Activated naive CD4-positive, alpha-beta T cell (primary cell): ENCODE results near the gene BANP.
"Not testable (repeated sequence)": the region's sequence is repeated elsewhere in the genome, so short reads cannot be mapped to it uniquely, and the experiment has no call there.

Source experiments
- DNase-seq, 4 experiments: peaks; one replicate each; lab custom pipeline; 2025; lab: John Stamatoyannopoulos, UW

Gene BANP

DNA sequence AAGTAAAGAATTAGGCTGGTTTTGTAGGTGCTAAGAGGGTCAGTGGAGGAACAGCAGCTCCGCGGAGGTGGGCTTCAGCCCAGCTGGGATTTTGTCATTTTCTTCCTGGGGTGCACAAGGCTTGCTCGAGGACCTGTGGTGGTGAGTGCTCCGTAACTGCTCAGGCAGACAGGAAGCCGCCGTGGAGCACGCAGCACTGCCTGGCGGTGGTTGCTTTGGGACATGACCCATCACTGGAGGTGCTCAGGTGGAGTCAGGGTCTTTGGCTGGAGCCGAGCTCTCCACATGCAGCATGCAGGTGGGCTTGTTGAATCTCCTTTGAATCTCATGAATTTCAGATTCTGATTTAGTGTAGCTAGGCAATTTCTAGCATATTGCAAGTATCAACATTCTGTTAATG is 79.7 kb downstream of the BANP start:
- not testable (repeated sequence) for DNase-seq

DNA sequence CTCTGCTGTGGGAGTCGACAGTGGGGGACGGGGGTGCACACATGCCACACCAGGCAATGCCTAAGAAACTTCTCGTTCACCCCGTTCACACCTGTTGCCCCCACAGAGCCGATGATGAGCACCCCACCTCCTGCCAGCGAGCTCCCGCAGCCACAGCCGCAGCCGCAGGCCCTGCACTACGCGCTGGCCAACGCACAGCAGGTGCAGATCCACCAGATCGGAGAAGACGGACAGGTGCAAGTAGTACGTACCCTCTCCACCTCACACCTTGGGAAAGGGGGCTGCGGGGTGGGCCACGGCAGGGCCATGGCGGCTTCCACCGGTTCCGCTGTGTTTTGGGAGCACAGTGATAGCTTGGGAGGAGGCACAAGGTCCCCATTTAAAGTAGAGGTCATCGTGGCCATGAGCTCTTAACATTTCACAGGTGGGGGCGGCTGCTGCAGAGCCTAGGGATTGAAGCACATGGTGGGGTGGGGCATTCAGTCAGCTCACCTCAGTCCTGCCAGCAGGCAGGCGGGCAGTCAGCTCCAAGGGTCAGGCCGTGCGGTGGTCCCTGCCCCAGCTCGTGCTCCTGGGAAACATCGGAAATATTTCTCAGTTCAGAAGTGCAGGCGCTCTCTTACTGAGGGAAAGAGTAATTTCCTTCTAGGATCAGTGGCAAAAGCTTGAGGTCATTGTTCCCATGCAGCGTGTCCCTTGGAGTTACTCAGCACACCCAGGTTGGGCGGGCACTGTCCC is 81.9 kb downstream of the BANP start:
- DNase-seq = not testable (repeated sequence)

DNA sequence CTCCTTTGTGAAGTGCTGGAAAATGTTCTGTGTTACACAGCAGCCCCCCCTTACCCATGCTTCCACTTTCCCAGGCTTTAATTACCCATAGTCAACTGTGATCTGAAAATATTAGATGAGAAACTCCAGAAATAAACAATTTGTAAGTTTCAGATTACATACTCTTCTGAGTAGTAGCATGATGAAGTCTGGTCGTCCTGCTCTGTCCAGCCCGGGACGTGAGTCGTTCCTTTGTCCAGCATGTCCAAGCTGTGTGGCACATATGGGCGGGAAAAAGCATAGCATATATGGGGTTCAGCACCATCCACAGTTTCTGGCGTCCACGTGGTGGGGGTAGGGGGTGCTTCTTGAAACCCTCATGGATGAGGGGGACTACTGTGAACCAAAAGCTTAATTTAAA is 83.5 kb downstream of the BANP start:
- no peak for DNase-seq

DNA sequence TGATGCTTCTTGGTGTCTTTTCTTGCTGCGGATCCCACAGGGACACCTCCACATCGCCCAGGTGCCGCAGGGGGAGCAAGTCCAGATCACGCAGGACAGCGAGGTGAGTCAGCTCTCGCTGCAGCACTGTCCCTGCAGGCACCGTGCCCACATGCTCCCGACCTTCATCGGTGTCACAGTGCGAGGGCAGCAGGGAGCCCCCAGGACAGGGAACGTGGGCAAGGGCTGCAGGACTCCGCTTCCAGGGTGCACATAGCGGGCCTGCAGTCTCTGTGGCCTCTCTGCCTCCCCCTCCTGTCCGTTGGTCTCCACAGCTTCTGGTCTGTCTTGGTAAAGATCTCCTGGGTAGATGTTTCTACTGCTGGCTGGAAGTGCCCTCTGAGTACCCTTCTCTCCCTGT is 84.1 kb downstream of the BANP start:
- no peak for DNase-seq

DNA sequence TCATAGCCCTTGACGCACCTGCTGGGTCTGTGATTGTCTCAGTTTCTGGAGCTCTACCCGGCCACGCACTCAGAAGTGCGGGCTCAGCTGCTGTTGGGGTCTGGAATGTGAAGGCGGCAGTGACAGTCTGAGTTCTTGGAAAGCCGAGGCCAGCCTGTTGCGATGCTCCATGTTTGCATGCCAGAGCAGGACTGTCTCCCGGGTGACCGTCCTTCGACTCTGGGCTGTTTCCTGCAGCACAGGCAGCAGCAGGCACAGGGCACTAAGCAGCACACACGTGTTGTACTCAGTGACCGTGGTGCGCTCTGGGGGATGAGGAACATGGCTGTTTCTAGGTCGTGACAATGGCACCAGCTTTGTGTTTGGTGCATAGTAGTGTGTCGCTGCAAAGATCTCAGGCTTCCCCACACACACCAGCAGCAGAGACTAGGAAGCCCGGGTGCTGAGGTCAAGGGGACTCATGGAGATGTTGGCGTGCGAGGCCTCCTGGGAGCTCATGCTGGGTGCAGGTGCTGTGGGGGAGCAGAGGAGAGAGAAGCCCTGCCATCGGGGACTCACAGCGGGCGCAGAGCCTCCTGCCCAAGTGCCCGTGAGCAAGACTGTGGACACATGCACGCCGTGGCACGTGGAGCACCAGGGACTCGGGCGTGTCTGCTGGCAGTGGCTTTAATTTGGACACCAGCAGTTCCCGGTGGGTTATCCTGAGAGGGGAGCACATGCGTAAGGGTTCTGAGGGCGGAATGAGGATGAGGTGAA is 84.8 kb downstream of the BANP start:
- not testable (repeated sequence) for DNase-seq

DNA sequence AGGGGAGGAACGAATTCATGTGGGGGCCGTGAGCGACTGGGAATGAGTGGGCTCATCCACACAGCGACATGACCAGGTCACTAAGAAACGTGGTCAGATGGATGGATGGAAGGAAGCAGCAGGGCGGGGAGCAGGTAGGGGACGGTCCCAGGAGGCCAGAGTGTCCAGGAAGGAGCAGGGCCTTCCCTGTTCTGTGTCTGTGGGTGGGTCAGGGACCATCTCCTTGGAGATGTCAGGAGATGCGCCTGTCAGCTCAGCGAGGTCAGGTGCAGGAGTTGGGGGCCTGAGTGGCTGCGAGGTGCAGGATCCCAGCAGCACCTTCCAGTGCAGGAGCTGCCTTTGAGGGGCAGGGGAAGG is 85.4 kb downstream of the BANP start:
- DNase-seq = not testable (repeated sequence)

DNA sequence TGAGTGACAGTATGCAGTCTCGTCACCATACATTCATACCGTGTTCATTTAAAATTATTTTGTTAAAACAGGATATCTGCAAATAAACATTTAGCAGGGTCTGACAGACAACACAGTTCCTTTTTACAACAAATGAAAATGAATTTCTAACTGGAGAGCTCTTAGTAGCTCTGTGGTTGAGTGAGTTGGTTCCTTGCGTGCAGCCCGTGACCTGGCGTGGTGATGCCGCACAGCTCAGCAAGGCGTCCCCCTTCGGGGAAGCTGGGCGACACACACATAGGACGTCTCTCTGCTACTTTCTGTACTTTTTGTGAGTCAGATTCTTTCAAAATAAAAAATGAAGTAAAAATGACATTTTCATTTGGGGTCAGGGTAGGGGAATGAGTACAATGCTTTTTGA is 86.1 kb downstream of the BANP start:
- DNase-seq = not testable (repeated sequence)

DNA sequence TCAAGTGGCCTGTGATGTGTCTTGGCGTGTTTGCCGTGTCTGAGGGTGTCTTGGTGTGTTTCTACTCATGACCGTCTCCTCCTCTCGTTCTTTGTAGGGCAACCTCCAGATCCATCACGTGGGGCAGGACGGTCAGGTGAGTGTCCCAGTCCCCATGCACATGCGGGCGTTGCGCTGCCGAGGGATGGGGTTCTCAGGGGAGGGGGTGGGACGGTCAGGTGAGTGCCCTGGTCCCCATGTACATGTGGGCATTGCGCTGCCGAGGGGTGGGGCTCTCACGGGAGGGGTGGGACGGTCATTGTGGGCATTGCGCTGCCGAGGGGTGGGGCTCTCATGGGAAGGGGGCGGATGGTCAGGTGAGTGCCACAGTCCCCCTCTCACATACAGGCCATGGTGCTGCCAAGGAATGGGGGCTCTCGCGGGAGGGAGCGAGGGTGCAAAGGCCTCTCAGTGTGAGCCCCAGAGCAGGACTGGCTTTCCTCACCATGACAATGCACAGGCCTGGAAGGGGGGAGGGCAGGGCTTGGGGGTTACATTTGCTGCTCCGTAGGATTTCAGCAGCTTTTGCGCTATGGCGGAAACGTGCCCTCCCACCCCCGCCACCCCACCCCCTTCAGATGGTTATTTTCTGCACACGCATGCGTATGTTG is 86.8 kb downstream of the BANP start:
- not testable (repeated sequence) for DNase-seq

DNA sequence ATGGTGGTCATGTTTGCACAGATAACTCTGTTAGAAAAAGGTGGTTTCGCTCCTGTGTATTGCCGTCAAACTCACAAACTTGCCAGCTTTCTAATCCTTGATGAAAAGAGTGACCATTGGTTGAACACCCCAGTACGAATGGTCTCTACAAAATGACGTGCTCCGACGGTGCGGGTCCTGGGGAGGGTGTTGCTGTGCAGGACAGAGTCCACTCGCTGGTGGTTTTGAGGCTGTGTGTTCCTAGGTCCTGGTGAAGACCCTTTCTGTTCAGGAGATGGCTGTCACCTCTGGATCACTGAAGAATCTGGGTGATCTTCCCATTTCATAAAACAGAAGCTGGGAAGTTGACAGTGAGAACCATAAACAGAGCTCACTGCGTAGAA is 87.3 kb downstream of the BANP start:
- DNase-seq = not testable (repeated sequence)

DNA sequence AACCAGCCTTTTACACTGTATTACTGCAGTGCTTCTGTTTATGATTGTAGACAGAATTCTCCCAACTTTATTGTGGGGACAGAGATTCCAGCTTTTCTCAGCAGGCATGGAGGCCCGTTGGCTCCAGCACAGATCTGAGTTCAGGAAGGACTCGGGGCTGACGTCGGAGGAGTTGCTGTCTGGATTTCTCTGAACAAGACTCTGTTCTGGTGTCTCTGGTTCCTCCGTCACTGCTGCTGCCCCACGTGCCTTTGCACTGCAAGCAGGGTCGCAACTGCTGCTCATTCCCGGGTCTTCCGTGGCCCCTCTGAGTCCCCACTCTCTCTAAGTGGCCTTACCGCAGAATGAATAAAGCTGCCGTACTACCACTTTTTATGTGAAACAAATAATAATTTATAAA is 88.4 kb downstream of the BANP start:
- no peak for DNase-seq

DNA sequence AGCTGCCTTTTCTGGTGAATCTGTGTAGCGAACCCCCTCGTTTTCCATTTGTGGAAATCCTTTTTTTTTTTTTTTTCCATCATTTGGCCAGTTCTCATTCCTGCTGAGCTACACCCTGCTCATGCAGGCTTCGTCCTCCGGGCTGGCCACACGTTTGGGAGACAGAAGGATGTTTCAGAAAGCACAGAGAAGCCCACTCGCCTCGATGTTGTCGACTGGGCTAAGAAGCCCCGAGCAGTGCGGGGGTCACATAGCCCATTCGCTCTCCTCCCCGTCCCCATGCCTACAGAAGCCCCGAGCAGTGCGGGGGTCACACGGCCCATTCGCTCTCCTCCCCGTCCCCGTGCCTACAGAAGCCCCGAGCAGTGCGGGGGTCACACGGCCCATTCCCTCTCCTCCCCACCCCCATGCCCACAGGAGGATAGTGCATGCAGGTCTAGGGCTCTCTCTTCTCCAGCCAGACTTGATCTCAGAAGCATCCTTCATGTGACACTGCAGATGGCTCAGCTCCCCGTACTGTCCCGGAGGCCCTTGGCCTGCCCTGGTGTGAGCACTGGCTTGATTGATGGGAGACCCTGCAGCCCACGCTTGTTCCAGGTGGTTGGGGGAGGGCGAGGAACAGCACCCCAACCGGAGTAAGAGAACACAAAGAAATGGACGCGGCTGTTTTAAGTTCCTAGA is 89.1 kb downstream of the BANP start:
- DNase-seq = not testable (repeated sequence)

DNA sequence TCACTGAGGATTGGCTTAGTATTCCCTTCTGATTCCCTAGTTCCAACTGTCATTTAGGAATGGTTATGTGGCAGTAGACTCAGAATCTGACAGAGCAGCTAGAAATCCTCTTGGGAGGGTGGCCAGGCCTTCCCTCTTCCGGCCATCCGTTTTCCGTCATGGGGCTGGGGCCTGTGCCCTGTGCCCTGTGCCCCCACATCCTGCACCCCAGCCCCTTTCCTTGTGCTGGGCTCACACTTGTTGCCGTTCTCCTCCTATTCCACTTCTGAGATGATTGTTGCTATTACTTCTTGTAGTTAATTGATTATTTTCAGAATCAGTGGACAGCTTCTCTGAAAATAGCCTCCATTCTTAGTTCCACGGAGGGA is 89.6 kb downstream of the BANP start:
- not testable (repeated sequence) for DNase-seq

DNA sequence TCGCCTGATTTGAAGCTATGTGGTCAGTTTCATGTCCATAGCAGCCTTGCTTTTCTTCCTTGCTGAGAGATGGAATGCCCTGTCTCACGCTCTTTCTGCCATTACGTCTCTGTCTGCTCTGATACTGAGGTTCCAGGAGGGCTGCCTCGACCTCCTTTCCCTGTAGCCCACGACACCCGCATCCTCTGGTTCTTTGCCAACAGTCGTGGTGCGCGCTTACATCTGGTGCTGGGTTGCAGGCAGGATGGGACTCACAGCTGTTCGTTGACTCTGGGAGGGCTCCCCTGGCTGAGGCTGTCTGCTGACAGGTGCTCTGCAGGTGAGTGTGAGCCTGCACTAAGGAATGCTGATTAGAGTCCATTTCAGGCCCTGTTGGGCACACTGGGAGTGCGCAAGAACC is 90.3 kb downstream of the BANP start:
- not testable (repeated sequence) for DNase-seq

DNA sequence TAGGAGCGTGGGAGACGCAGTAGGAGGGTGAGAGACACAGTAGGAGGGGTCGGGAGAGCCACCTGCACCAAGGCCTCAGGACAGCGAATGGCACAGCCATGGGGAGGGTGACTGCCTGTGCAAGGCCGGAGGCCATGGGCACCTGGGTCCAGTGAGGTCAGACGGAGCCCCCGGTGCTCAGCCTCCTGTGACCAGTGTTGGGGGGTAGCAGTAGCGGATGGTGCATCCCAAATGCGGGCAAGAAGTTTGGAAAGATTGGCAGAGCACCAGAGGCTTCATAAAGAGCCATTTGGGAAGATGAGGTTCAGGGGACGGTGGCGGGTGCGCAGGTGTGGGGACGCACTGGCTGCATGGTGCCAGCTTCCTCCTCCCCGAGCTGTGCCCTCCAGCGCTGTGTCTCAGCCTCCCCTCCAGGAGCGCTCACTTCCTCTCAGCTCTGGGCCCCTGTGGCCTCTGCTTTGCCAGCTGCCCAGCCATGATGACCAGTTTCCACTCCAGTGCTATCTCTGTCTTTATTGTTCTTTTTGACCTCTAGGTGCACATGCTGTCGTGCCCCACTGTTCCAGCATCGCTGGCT is 90.8 kb downstream of the BANP start:
- not testable (repeated sequence) for DNase-seq

DNA sequence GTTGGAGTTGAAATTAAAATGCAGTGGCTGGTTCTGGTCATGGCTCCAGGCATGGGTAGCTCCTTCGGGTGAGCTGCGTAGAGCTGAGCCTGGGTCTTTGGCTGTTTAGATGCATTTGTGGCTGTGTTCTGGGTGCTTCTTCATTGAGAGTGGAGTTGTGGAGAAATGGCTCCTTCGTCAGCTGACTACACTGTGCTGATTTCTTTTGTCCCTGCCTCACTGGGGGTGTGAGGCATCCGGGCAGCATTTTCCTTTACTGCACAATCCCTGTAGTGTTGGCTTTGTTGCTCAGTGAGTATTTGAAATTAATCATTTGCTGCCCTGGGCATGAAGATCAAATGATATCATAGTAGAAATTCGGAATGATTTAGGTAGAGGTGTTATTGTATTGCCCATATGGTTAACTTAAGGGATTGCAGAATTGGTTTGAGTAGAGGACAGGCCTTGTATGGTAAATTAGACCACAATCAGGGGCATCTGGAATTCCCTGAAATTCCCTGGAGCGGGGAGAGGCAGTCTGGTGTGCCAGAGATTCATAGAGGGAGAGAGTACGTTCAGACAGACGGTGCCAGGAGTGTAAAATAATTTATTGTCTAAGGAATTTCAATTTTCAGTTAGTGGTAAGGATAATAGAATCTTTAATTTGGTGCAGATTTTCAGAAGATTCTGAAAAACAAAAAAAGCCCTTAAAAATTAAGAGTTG is 92.1 kb downstream of the BANP start:
- not testable (repeated sequence) for DNase-seq

DNA sequence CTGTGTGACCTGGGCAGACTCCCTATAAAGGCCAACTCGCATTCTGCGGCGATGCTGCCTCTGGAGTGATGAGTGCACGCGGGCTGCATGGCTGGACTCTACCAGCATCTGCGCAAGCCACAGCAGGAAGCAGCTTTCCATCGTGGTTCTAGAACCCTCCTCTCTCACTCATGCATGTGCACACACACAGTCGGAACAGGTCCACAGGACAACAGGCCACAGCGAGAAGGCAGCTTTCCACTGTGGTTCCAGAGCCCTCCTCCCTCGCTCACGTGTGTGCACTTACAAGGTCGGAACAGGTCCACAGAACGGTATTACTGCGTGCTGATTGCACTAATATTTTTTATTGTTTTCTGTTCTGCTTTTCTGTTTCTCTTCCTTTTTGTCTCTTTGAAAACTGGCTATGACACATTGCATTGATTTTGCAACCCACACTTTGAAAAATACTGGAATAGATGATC is 92.9 kb downstream of the BANP start:
- DNase-seq = not testable (repeated sequence)

DNA sequence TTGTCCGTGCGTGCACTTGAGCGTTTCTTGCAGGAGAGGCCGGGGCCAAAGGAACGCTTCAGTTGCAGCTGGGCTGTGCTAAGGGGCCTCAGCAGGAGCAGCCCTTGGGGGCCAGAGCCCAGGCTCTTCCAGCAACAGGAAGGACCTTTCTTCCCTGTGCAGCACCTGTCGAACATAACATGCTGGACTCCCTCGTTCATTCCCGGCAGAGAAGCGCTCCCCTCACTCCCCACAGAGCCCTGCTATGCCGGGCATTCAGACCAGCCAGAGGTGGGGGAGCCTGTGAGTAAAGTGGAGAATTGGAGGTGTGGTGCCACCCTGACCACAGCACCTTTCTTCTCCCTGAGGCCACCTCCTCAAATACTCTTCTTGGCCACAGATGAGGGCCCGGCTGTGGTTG is 94.1 kb downstream of the BANP start:
- DNase-seq = not testable (repeated sequence)

DNA sequence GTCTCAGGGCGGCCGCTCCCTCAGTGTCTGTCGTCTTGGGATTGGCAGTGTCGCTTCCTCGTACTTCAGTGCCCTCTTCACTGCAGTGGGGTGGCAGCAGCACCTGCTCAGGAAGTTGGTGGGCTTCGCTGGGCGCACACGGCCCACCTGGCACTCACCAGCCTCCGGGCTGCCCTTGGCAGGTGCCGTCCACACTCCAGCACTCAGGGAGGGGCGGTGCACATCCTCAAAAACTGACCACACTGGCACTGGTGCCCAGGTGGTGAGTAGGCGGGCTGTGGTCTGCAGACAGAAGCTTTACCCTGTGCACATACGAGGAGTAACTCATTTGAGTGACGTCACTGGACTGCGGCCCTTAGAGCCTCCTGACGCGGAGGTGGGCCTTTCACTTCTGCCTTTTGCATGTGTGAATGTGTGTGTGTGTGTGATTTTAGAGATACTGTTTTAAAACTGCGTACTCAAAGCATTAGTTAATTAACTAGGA is 94.6 kb downstream of the BANP start:
- no peak for DNase-seq

DNA sequence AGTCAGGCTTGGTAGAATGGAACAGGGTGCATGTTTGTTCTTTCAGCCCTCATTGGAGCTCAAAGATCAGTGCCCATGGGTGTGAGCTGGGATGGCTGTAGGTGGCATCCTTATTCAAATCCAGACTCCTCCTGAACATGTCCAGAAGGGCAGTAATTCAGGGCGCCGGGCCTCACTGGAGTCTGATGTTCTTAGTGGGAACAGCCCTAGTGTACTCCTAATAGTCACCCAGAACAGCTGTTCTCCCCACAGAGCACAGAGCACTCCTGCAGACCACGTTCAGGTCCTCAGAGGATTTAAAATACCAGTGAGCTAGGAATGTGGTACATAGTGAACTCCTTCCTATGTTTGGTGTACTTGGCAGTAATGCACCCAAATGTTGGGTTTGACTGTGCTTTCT is 96.2 kb downstream of the BANP start:
- no peak for DNase-seq

DNA sequence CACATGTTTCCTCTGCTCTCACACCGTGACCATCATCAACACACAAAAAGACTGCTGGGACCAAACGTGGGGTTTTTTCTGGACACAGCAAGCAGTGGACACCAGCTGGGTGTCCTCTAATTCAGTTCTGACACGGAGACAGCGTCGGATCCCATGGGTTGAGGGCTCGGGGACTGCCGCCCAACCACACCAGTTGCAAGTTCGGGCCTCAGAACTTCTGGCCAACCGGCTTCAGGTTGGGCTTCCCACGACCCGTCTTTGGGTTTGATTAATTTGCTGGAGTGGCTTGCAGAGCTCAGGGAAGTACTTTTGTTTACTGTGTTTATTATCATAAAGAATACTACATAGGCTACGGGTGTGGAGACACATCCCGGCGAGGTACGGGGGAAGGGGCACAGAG is 97.8 kb downstream of the BANP start:
- DNase-seq = no peak
